K562 (cell line): ENCODE results near the gene ERN1. TPM values are rescaled to one million over a fixed set of nuclear protein-coding genes. Genes with fewer than 3 reads are reported as not detected.

Source experiments
- CBX1 ChIP-seq: sonication (generic); IDR thresholded peaks from 2 replicates; pipeline ENCODE4 v1.6.1; 2016; ENCODE audit warnings: antibody characterized with exemption, low read depth, mild to moderate bottlenecking
- FOXP1 ChIP-seq: sonication (generic); formaldehyde crosslinking; IDR thresholded peaks from 2 replicates; pipeline ENCODE4 v1.8.0; 2022; ENCODE audit warnings: mild to moderate bottlenecking, missing genetic modification reagents
- POLR3G ChIP-seq: IDR thresholded peaks from 2 replicates; pipeline ENCODE4 v1.6.1; 2011; ENCODE audit not compliant: insufficient read length, insufficient replicate concordance; ENCODE audit errors: extremely low read depth
- STAG1 ChIP-seq: sonication (generic); formaldehyde crosslinking; IDR thresholded peaks from 2 replicates; pipeline ENCODE4 v1.5.0; 2020; ENCODE audit warnings: missing genetic modification reagents, borderline replicate concordance
- TAF15 ChIP-seq: fragments of 200-400 bp; formaldehyde crosslinking; IDR thresholded peaks from 2 replicates; pipeline ENCODE4 v1.6.1; 2017; ENCODE audit warnings: mild to moderate bottlenecking, low read depth, low read length, moderate library complexity
- ZKSCAN3 ChIP-seq: fragments of 250-450 bp; sonication (Bioruptor Pico); IDR thresholded peaks from 2 replicates; pipeline ENCODE4 v1.4.0; 2020
- ZNF644 ChIP-seq: fragments of 200-800 bp; sonication (Bioruptor generic); IDR thresholded peaks from 2 replicates; pipeline ENCODE4 v1.6.1; 2016; ENCODE audit warnings: low read depth, missing genetic modification characterization, missing compliant biosample characterization
- ZNF766 ChIP-seq: fragments of 200-800 bp; sonication (Bioruptor generic); conservative IDR thresholded peaks from 2 replicates; pipeline ENCODE4 v1.6.1; 2016; ENCODE audit warnings: missing genetic modification characterization, missing compliant biosample characterization
- polyA plus RNA-seq, 8 experiments: library from polyadenylated mRNA; depleted of rRNA in 4 of 8; stranded (reverse) in 5 of 8; unstranded in 3 of 8; fragments of >200 nt; fragmentation: Nextera tagmentation in 2 of 8; fragmentation: Illumina TruSeq in 1 of 8; extraction: Ambion mirVana in 2 of 8; extraction: Trizol in 1 of 8; gene quantifications; 2 replicates each; pipeline versions ENCODE4 v1.2.1 to v1.2.3, GENCODE V29; 2011 to 2014; ENCODE audit warnings: inconsistent platforms in 1 of 8, missing spikeins in 1 of 8
- total RNA-seq, 7 experiments: library from RNA; depleted of rRNA in 6 of 7; stranded (reverse); fragments of >200 nt in 6 of 7; fragmentation: Illumina TruSeq in 2 of 7; extraction: Trizol in 2 of 7; gene quantifications; 2 replicates each; pipeline versions ENCODE4 v1.2.1 to v1.2.3, GENCODE V29; 2011 to 2021; ENCODE audit warnings: low replicate concordance in 1 of 7
- TF ChIP-seq, protein P1 (sequence below): fragments of 450-650 bp; IDR thresholded peaks from 2 replicates; pipeline ENCODE4 v1.6.1; 2016; ENCODE audit warnings: mild to moderate bottlenecking, moderate library complexity

The ERN1 gene
- total and polyA plus RNA-seq, 9 of the 15 experiments (the other 6 are each of a cell fraction or from before 2014, with no cell fraction given), result 2.1 to 22.5 (median 7.3) TPM

DNA sequence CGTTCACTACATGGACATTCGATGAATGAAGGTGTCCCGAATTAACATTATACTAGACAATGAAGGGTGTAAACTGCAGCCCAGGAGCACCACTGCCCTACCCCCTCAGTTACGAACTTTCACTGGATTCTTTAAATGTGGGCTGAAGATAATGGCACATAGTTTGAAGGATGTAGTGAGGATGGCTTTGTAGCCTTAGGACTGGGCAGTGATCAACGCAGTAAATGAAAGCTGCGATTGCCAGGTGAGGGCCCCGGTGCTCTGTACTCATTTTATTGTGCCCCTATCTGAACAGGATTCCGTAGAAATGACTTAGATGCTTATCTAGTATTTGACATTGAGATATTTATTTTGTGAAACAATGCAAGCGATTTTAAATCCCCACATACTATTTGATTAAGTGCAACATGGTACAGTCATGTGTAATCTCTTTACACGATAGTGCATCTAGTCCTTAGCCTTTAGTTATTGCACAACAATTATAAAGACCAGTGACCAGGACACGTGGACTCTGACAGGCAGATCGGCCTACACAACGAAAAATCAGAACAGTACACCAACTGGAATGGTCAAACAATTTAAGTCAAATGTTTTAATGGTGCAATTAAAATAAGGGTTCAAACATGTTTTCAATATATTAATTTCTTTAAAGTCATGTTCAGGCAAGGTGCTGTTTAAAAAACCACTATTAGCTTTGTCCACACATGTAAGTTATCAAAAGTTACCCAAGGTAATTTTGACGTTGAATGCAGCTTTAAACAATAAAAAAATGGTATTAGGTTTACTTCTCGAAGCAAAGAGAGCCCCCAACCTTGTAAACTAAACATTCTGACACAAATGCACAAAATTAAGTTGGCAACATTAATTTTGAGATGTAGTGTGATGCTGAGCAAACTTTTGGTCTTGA lies 17.4 kb upstream of the ERN1 start (continued):
- TF ChIP-seq, protein P1, sequence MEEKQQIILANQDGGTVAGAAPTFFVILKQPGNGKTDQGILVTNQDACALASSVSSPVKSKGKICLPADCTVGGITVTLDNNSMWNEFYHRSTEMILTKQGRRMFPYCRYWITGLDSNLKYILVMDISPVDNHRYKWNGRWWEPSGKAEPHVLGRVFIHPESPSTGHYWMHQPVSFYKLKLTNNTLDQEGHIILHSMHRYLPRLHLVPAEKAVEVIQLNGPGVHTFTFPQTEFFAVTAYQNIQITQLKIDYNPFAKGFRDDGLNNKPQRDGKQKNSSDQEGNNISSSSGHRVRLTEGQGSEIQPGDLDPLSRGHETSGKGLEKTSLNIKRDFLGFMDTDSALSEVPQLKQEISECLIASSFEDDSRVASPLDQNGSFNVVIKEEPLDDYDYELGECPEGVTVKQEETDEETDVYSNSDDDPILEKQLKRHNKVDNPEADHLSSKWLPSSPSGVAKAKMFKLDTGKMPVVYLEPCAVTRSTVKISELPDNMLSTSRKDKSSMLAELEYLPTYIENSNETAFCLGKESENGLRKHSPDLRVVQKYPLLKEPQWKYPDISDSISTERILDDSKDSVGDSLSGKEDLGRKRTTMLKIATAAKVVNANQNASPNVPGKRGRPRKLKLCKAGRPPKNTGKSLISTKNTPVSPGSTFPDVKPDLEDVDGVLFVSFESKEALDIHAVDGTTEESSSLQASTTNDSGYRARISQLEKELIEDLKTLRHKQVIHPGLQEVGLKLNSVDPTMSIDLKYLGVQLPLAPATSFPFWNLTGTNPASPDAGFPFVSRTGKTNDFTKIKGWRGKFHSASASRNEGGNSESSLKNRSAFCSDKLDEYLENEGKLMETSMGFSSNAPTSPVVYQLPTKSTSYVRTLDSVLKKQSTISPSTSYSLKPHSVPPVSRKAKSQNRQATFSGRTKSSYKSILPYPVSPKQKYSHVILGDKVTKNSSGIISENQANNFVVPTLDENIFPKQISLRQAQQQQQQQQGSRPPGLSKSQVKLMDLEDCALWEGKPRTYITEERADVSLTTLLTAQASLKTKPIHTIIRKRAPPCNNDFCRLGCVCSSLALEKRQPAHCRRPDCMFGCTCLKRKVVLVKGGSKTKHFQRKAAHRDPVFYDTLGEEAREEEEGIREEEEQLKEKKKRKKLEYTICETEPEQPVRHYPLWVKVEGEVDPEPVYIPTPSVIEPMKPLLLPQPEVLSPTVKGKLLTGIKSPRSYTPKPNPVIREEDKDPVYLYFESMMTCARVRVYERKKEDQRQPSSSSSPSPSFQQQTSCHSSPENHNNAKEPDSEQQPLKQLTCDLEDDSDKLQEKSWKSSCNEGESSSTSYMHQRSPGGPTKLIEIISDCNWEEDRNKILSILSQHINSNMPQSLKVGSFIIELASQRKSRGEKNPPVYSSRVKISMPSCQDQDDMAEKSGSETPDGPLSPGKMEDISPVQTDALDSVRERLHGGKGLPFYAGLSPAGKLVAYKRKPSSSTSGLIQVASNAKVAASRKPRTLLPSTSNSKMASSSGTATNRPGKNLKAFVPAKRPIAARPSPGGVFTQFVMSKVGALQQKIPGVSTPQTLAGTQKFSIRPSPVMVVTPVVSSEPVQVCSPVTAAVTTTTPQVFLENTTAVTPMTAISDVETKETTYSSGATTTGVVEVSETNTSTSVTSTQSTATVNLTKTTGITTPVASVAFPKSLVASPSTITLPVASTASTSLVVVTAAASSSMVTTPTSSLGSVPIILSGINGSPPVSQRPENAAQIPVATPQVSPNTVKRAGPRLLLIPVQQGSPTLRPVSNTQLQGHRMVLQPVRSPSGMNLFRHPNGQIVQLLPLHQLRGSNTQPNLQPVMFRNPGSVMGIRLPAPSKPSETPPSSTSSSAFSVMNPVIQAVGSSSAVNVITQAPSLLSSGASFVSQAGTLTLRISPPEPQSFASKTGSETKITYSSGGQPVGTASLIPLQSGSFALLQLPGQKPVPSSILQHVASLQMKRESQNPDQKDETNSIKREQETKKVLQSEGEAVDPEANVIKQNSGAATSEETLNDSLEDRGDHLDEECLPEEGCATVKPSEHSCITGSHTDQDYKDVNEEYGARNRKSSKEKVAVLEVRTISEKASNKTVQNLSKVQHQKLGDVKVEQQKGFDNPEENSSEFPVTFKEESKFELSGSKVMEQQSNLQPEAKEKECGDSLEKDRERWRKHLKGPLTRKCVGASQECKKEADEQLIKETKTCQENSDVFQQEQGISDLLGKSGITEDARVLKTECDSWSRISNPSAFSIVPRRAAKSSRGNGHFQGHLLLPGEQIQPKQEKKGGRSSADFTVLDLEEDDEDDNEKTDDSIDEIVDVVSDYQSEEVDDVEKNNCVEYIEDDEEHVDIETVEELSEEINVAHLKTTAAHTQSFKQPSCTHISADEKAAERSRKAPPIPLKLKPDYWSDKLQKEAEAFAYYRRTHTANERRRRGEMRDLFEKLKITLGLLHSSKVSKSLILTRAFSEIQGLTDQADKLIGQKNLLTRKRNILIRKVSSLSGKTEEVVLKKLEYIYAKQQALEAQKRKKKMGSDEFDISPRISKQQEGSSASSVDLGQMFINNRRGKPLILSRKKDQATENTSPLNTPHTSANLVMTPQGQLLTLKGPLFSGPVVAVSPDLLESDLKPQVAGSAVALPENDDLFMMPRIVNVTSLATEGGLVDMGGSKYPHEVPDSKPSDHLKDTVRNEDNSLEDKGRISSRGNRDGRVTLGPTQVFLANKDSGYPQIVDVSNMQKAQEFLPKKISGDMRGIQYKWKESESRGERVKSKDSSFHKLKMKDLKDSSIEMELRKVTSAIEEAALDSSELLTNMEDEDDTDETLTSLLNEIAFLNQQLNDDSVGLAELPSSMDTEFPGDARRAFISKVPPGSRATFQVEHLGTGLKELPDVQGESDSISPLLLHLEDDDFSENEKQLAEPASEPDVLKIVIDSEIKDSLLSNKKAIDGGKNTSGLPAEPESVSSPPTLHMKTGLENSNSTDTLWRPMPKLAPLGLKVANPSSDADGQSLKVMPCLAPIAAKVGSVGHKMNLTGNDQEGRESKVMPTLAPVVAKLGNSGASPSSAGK, result peak; percentile 51; the same call in 1 of the 2 replicates
- TF ChIP-seq ZNF766 (CRISPR knock-in tag) (0 out of 2 replicates have a peak, but pooled peaks have one; percentile 18), FOXP1 (CRISPR knock-in tag) (no peak), CBX1 (no peak), POLR3G (no peak), TAF15 (no peak), ZNF644 (tag) (no peak), ZKSCAN3 (no peak), STAG1 (CRISPR knock-in tag) (no peak)
